ENCODE results near the gene FGF10. TPM values are rescaled to one million over a fixed set of nuclear protein-coding genes. Genes with fewer than 3 reads are reported as not detected.

Gene FGF10
- total and polyA plus RNA-seq, 7 experiments from 2014 or later: not detected

GRCh38 chr5:44300551-44300950 lies 88.7 kb downstream of the FGF10 start:
- DNase-seq (no peak), ATAC-seq (no peak)
- intact Hi-C loops (cut with micrococcal nuclease): no loop called here
- no peaks in the 10 kb centered on the region for H3K27me3 ChIP-seq (ENCODE audit: control insufficient read depth in 2 of 2, insufficient read depth in 2 of 2, low read length in 2 of 2)
- no peaks in the 10 kb centered on the region for H3K36me3 Mint-ChIP-seq
- H3K27ac ChIP-seq (ENCODE audit: low read depth, low read length): no peak overlapping the region
- H3K27me3 Mint-ChIP-seq: no peaks in the 10 kb centered on the region
- ChIA-PET CTCF (no interaction called here), POLR2A (no interaction called here)
- peaks cover 0 to 20% (median 6%) of the 10 kb centered on the region in 11 donors for H3K9me3 Mint-ChIP-seq
- peaks cover 0 to 2% (median 0%) of the 10 kb centered on the region in 7 donors for H3K4me1 Mint-ChIP-seq
- H3K4me3 ChIP-seq (ENCODE audit: low read length): no peak overlapping the region
- H3K36me3 ChIP-seq (ENCODE audit: control insufficient read depth in 2 of 3, insufficient read depth in 3 of 3, low read length in 3 of 3): no peaks in the 10 kb centered on the region
- no peaks in the 10 kb centered on the region for H3K4me1 ChIP-seq (ENCODE audit: control insufficient read depth in 2 of 2, insufficient read depth in 2 of 2, low read length in 2 of 2)
- no peaks in the 10 kb centered on the region for H3K9me3 ChIP-seq (ENCODE audit: control insufficient read depth in 2 of 3, low read length in 3 of 3)
- no peak overlapping the region for H3K27ac Mint-ChIP-seq
- no peak overlapping the region for H3K4me3 Mint-ChIP-seq

GRCh38 chr5:44299394-44299793 lies 89.8 kb downstream of the FGF10 start:
- Mint-ChIP-seq H3K9me3 (peaks cover 0 to 11% (median 5%) of the 10 kb centered on the region in 11 donors), H3K27me3 (no peaks in the 10 kb centered on the region), H3K4me1 (no peaks in the 10 kb centered on the region), H3K36me3 (no peaks in the 10 kb centered on the region), H3K27ac (no peak overlapping the region), H3K4me3 (no peak overlapping the region)
- Histone ChIP-seq H3K4me3 (ENCODE audit: low read length) (no peak overlapping the region), H3K9me3 (ENCODE audit: control insufficient read depth in 2 of 3, low read length in 3 of 3) (no peaks in the 10 kb centered on the region), H3K27me3 (ENCODE audit: control insufficient read depth in 2 of 2, insufficient read depth in 2 of 2, low read length in 2 of 2) (no peaks in the 10 kb centered on the region), H3K36me3 (ENCODE audit: control insufficient read depth in 2 of 3, insufficient read depth in 3 of 3, low read length in 3 of 3) (no peaks in the 10 kb centered on the region), H3K4me1 (ENCODE audit: control insufficient read depth in 2 of 2, insufficient read depth in 2 of 2, low read length in 2 of 2) (no peaks in the 10 kb centered on the region), H3K27ac (ENCODE audit: low read depth, low read length) (no peak overlapping the region)
- POLR2A ChIA-PET: no interaction called here
- CTCF ChIA-PET: no interaction called here
- ATAC-seq (no peak), DNase-seq (no peak)
- intact Hi-C loops (cut with micrococcal nuclease): no loop called here

- no peak overlapping the region for H3K4me3 Mint-ChIP-seq
- Histone ChIP-seq H3K27ac (ENCODE audit: low read depth, low read length) (no peak overlapping the region), H3K27me3 (ENCODE audit: control insufficient read depth in 2 of 2, insufficient read depth in 2 of 2, low read length in 2 of 2) (no peaks in the 10 kb centered on the region), H3K4me3 (ENCODE audit: low read length) (no peak overlapping the region), H3K9me3 (ENCODE audit: control insufficient read depth in 2 of 3, low read length in 3 of 3) (no peaks in the 10 kb centered on the region), H3K36me3 (ENCODE audit: control insufficient read depth in 2 of 3, insufficient read depth in 3 of 3, low read length in 3 of 3) (no peaks in the 10 kb centered on the region), H3K4me1 (ENCODE audit: control insufficient read depth in 2 of 2, insufficient read depth in 2 of 2, low read length in 2 of 2) (no peaks in the 10 kb centered on the region)
- no peak for DNase-seq
- H3K9me3 Mint-ChIP-seq: peaks cover 1 to 23% (median 6%) of the 10 kb centered on the region in 11 donors
- ATAC-seq: no peak
- intact Hi-C loops (cut with micrococcal nuclease): no loop called here
- POLR2A ChIA-PET: no interaction called here
- no peaks in the 10 kb centered on the region for H3K27me3 Mint-ChIP-seq
- H3K36me3 Mint-ChIP-seq: no peaks in the 10 kb centered on the region
- H3K27ac Mint-ChIP-seq: no peak overlapping the region
- CTCF ChIA-PET: no interaction called here
- no peaks in the 10 kb centered on the region for H3K4me1 Mint-ChIP-seq
These were observed 94.7 kb downstream of the FGF10 start for GRCh38 chr5:44294516-44294915.

- H3K9me3 ChIP-seq (ENCODE audit: control insufficient read depth in 2 of 3, low read length in 3 of 3): no peaks in the 10 kb centered on the region
- no peak overlapping the region for H3K4me3 ChIP-seq (ENCODE audit: low read length)
- ChIA-PET POLR2A (no interaction called here), CTCF (no interaction called here)
- H3K36me3 Mint-ChIP-seq: no peaks in the 10 kb centered on the region
- intact Hi-C loops (cut with micrococcal nuclease): no loop called here
- no peak overlapping the region for H3K4me3 Mint-ChIP-seq
- H3K27ac Mint-ChIP-seq: no peak overlapping the region
- H3K27me3 Mint-ChIP-seq: no peaks in the 10 kb centered on the region
- H3K4me1 ChIP-seq (ENCODE audit: control insufficient read depth in 2 of 2, insufficient read depth in 2 of 2, low read length in 2 of 2): no peaks in the 10 kb centered on the region
- no peak for ATAC-seq
- no peak overlapping the region for H3K27ac ChIP-seq (ENCODE audit: low read depth, low read length)
- H3K4me1 Mint-ChIP-seq: no peaks in the 10 kb centered on the region
- H3K27me3 ChIP-seq (ENCODE audit: control insufficient read depth in 2 of 2, insufficient read depth in 2 of 2, low read length in 2 of 2): no peaks in the 10 kb centered on the region
- no peak for DNase-seq
- H3K9me3 Mint-ChIP-seq: peaks cover 3 to 30% (median 8%) of the 10 kb centered on the region in 11 donors
- no peaks in the 10 kb centered on the region for H3K36me3 ChIP-seq (ENCODE audit: control insufficient read depth in 2 of 3, insufficient read depth in 3 of 3, low read length in 3 of 3)
These were observed 96.5 kb downstream of the FGF10 start for GRCh38 chr5:44292736-44293135.

- no peaks in the 10 kb centered on the region for H3K27me3 Mint-ChIP-seq
- H3K27ac Mint-ChIP-seq: no peak overlapping the region
- DNase-seq (no peak), ATAC-seq (no peak)
- no peaks in the 10 kb centered on the region for H3K36me3 Mint-ChIP-seq
- intact Hi-C loops (cut with micrococcal nuclease): no loop called here
- H3K4me1 ChIP-seq (ENCODE audit: control insufficient read depth in 2 of 2, insufficient read depth in 2 of 2, low read length in 2 of 2): no peaks in the 10 kb centered on the region
- no peaks in the 10 kb centered on the region for H3K9me3 ChIP-seq (ENCODE audit: control insufficient read depth in 2 of 3, low read length in 3 of 3)
- no peak overlapping the region for H3K4me3 Mint-ChIP-seq
- H3K4me3 ChIP-seq (ENCODE audit: low read length): no peak overlapping the region
- H3K27ac ChIP-seq (ENCODE audit: low read depth, low read length): no peak overlapping the region
- POLR2A ChIA-PET: no interaction called here
- no peaks in the 10 kb centered on the region for H3K27me3 ChIP-seq (ENCODE audit: control insufficient read depth in 2 of 2, insufficient read depth in 2 of 2, low read length in 2 of 2)
- no peaks in the 10 kb centered on the region for H3K4me1 Mint-ChIP-seq
- H3K36me3 ChIP-seq (ENCODE audit: control insufficient read depth in 2 of 3, insufficient read depth in 3 of 3, low read length in 3 of 3): no peaks in the 10 kb centered on the region
- peaks cover 0 to 13% (median under 1%) of the 10 kb centered on the region in 11 donors for H3K9me3 Mint-ChIP-seq
- CTCF ChIA-PET: no interaction called here
These were observed 110.8 kb downstream of the FGF10 start for GRCh38 chr5:44278469-44278868.

- ChIA-PET CTCF (no interaction called here), POLR2A (no interaction called here)
- H3K36me3 Mint-ChIP-seq: no peaks in the 10 kb centered on the region
These were observed 113.3 kb downstream of the FGF10 start for GRCh38 chr5:44275908-44276307.

GRCh38 chr5:44275329-44275728 lies 113.9 kb downstream of the FGF10 start:
- Mint-ChIP-seq H3K4me3 (no peak overlapping the region), H3K36me3 (no peaks in the 10 kb centered on the region), H3K4me1 (no peaks in the 10 kb centered on the region), H3K27ac (no peak overlapping the region), H3K9me3 (peaks cover 0 to 19% (median 3%) of the 10 kb centered on the region in 11 donors), H3K27me3 (no peaks in the 10 kb centered on the region)
- Histone ChIP-seq H3K27me3 (ENCODE audit: control insufficient read depth in 2 of 2, insufficient read depth in 2 of 2, low read length in 2 of 2) (no peaks in the 10 kb centered on the region), H3K36me3 (ENCODE audit: control insufficient read depth in 2 of 3, insufficient read depth in 3 of 3, low read length in 3 of 3) (no peaks in the 10 kb centered on the region), H3K4me3 (ENCODE audit: low read length) (no peak overlapping the region), H3K9me3 (ENCODE audit: control insufficient read depth in 2 of 3, low read length in 3 of 3) (no peaks in the 10 kb centered on the region), H3K27ac (ENCODE audit: low read depth, low read length) (no peak overlapping the region), H3K4me1 (ENCODE audit: control insufficient read depth in 2 of 2, insufficient read depth in 2 of 2, low read length in 2 of 2) (no peaks in the 10 kb centered on the region)
- DNase-seq: no peak
- no peak for ATAC-seq
- intact Hi-C loops (cut with micrococcal nuclease): no loop called here
- POLR2A ChIA-PET: no interaction called here
- CTCF ChIA-PET: no interaction called here

More at GRCh38 chr5:44275908-44276307, 113.3 kb downstream of the FGF10 start:
- Histone ChIP-seq H3K4me1 (ENCODE audit: control insufficient read depth in 2 of 2, insufficient read depth in 2 of 2, low read length in 2 of 2) (no peaks in the 10 kb centered on the region), H3K4me3 (ENCODE audit: low read length) (no peak overlapping the region), H3K27me3 (ENCODE audit: control insufficient read depth in 2 of 2, insufficient read depth in 2 of 2, low read length in 2 of 2) (no peaks in the 10 kb centered on the region), H3K9me3 (ENCODE audit: control insufficient read depth in 2 of 3, low read length in 3 of 3) (no peaks in the 10 kb centered on the region), H3K27ac (ENCODE audit: low read depth, low read length) (no peak overlapping the region), H3K36me3 (ENCODE audit: control insufficient read depth in 2 of 3, insufficient read depth in 3 of 3, low read length in 3 of 3) (no peaks in the 10 kb centered on the region)
- ATAC-seq (no peak), DNase-seq (no peak)
- intact Hi-C loops (cut with micrococcal nuclease): no loop called here
- Mint-ChIP-seq H3K9me3 (peaks cover 0 to 15% (median 3%) of the 10 kb centered on the region in 11 donors), H3K27ac (no peak overlapping the region), H3K4me1 (no peaks in the 10 kb centered on the region), H3K4me3 (no peak overlapping the region), H3K27me3 (no peaks in the 10 kb centered on the region)
